ENCODE measurements around the gene GAL3ST2.

DNA sequence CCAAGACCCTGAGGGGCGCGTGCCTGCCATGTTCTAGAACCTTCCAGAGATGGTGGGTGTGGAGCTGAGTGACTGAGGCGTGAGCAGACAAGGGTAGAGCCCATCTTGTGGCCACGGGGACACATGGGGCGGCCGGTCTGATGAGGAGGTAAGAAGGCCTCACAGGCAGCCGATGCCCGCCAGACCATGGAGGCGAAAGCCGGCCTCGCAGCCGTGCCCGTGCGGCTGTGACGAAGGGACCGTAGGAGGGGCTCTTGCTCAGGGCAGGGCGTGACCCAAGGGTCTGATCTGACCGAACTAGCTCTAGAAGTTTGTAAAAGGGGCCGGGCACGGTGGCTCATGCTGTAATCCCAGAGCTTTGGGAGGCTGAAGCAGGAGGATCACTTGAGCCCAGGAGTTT is 22.6 kb upstream of the GAL3ST2 start:
- no peak for TF ChIP-seq CTCF (IDR thresholded peaks at IDR 0.05)
- no peak for TF ChIP-seq POLR2A (IDR thresholded peaks at IDR 0.05)

Data from body of pancreas (tissue), 4 donors.